CD4-positive, alpha-beta T cell treated with Interferon alpha-2 for 1 hour (primary cell): ENCODE results near the gene HSD3B7.

Source experiments
- DNase-seq, 2 donors: peaks; one replicate each; pipeline ENCODE4 v3.0.0-alpha.2; 2020 to 2022

Gene HSD3B7

GRCh38 chr16:30983898-30984610 lies 953 bp upstream of the HSD3B7 start:
- no peak for DNase-seq

- DNase-seq, result no peak
These were observed 558 bp downstream of the HSD3B7 start for GRCh38 chr16:30985401-30986128.

- DNase-seq, result no peak
These were observed 1.4 kb downstream of the HSD3B7 start for GRCh38 chr16:30986129-30986991.

- no peak for DNase-seq
These were observed 2.7 kb downstream of the HSD3B7 start for GRCh38 chr16:30987581-30988190.

DNA sequence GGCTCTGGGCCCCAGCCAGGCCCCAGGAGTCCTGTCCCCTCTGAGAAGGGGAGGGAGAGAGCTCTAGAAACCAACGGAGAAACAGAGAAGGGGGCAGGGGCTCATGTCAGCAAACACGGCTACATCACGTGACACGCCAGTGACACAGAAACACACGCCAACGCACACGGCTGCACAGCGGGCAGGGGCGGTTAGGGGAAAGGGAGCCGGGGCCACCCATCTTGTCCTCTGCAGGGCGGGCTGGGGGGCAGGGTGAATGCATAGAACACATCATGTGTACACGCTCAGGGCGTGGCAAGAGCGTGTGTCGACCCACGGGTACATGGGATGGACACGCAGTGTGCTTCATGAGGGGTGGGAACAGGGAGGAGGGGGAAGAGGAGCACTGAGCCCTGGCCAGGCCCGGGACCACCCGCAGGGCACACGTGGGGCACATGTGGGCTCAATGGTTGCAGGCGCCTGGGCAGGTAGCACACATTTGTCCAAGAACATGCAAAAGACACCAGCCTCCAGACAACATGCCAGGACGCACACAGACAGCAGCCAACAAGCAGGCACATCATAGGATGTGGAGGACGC lies 4.6 kb downstream of the HSD3B7 start:
- no peak for DNase-seq

DNA sequence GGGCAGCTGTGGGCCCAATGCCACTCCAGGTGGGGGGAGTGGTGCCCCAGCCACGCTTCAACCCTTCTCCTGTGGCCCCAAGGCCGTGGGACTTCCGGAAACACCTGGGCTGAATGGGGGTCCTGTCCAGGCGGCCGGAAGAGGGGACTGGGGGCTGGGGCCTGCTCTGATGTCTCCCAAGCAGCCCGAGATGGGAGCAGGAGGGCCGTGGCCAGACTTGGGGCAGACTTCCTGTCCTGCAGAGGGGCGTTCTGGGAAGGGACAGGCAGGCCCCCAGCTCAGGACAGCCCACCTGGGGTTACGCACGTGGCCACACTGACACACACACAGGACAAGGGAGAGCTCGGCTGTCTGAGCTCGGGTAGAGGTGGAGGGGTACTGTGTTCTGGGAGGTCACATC lies 5.1 kb downstream of the HSD3B7 start:
- no peak for DNase-seq

- DNase-seq, result no peak
These were observed 6.0 kb downstream of the HSD3B7 start for GRCh38 chr16:30991052-30991451.

GRCh38 chr16:30992276-30992780 lies 7.3 kb downstream of the HSD3B7 start:
- DNase-seq, result no peak

DNA sequence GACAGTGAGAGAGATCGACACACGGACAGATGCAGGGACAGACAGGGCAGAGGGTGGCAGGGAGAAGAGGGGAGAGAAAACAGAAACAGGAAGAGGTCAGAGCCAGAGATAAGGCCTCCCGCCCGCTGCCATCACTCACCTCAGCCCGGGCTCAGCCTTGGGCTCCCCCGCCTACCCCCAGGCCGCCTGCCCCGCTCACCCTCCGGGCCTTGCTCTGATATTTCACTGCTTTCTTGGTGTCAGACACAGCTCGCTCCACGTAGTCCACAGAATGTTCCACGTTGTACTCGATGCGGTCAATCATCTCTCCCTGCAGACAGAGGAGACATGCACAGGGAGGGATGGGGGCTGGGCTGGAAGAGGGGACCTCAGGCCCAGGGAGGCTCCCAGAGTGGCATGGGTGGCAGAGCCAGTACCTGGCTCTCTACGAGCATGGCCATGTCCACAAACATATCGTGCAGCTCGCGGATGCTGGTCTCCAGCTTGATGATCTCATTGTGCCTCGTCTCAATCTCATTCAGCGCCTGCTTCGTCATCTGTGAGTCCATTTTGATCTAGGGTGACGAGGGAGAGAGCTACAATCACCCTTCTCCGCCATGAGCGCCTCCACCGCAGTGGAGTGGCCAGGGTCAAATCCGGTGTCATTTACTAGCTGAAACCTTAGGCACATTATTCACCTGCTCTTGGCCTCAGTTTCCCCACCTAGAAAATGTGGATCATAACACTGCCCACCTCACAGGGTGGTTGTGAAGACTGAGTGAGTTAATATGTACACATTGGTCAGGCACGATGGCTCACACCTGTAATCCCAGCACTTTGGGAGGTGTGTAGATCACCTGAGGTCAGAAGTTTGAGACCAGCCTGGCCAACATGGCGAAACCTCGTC lies 8.2 kb downstream of the HSD3B7 start:
- no peak for DNase-seq

GRCh38 chr16:30995927-30996323 lies 10.9 kb downstream of the HSD3B7 start:
- no peak for DNase-seq

- DNase-seq, result no peak
These were observed 11.4 kb downstream of the HSD3B7 start for GRCh38 chr16:30996324-30996984.

DNA sequence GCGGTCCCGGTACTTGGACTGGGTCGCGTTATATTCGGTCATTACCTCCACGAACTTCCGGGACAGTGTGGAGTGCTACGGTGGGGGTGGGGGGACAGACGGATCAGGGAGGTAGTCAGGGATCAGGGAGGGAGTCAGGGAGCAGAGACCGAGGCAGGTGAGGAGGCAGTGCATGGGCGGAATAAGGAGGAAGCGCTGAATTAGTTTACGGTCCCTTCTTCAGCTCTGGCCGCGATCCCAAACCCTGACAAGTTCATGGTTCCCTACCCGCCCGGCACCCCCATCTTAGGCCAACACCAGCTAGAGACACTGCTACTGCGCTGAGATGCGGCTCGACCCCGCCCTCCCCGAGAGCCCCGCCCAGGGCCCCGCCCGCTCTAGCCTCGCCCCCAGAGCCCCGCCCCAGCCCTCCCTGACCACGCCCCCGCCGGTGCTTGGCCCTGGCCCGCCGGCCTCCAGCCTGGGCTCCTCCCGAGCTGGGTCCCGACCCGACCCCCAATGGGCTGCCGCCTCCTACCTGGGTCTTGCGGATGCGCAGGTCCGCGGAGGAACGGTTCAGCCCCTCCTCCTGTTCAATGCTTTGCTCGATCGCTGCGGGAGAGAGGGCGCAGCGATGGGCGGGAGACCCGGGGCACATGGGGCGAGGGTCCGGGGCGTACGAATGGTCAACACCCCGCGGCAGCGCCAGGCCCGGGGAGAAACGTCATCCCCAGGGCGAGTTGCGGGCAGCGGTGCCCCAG lies 12.1 kb downstream of the HSD3B7 start:
- peak; percentile 81 to 87 for DNase-seq

GRCh38 chr16:30997725-30998711 lies 13.0 kb downstream of the HSD3B7 start:
- DNase-seq, result no peak

- no peak for DNase-seq
These were observed 14.1 kb downstream of the HSD3B7 start for GRCh38 chr16:30998852-30999761.

GRCh38 chr16:31000671-31001382 lies 15.8 kb downstream of the HSD3B7 start:
- DNase-seq, result no peak

- DNase-seq, result no peak
These were observed 16.7 kb downstream of the HSD3B7 start for GRCh38 chr16:31001507-31002249.
